Activated gamma-delta T cell (primary cell): ENCODE results near the gene ZC3H12C.

Experiments
- DNase-seq: peaks from one replicate; lab custom pipeline; 2025; lab: John Stamatoyannopoulos, UW

Gene ZC3H12C

GRCh38 chr11:110152199-110152598 is 59.0 kb downstream of the ZC3H12C start:
- DNase-seq: no peak

- DNase-seq: no peak
Measured at GRCh38 chr11:110153474-110153873, 60.3 kb downstream of the ZC3H12C start.

- no peak for DNase-seq
Measured at GRCh38 chr11:110156503-110156902, 63.3 kb downstream of the ZC3H12C start.

GRCh38 chr11:110158317-110159200 is 65.4 kb downstream of the ZC3H12C start:
- no peak for DNase-seq

GRCh38 chr11:110159476-110159875 is 66.3 kb downstream of the ZC3H12C start:
- no peak for DNase-seq

- no peak for DNase-seq
Measured at GRCh38 chr11:110160016-110160415, 66.8 kb downstream of the ZC3H12C start.

GRCh38 chr11:110160437-110160836 is 67.2 kb downstream of the ZC3H12C start:
- no peak for DNase-seq

GRCh38 chr11:110161061-110161460 is 67.9 kb downstream of the ZC3H12C start:
- no peak for DNase-seq

GRCh38 chr11:110162216-110162615 is 69.0 kb downstream of the ZC3H12C start:
- no peak for DNase-seq

- DNase-seq: no peak
Measured at GRCh38 chr11:110165039-110165925, 72.1 kb downstream of the ZC3H12C start.

- no peak for DNase-seq
Measured at GRCh38 chr11:110168033-110168803, 75.0 kb downstream of the ZC3H12C start.

- no peak for DNase-seq
Measured at GRCh38 chr11:110169738-110170137, 76.5 kb downstream of the ZC3H12C start.

GRCh38 chr11:110172468-110173065 is 79.4 kb downstream of the ZC3H12C start:
- DNase-seq: no peak

GRCh38 chr11:110173811-110174644 is 80.8 kb downstream of the ZC3H12C start:
- DNase-seq: no peak

GRCh38 chr11:110174645-110175310 is 81.6 kb downstream of the ZC3H12C start:
- DNase-seq: no peak

- DNase-seq: no peak
Measured at GRCh38 chr11:110176366-110177085, 83.3 kb downstream of the ZC3H12C start.

- no peak for DNase-seq
Measured at GRCh38 chr11:110177086-110177456, 83.9 kb downstream of the ZC3H12C start.

GRCh38 chr11:110179064-110179463 is 85.9 kb downstream of the ZC3H12C start:
- DNase-seq: no peak

- DNase-seq: no peak
Measured at GRCh38 chr11:110182886-110183285, 89.7 kb downstream of the ZC3H12C start.
